ENCODE data around the gene SERPINA1. TPM values are rescaled to one million over a fixed set of nuclear protein-coding genes. Genes with fewer than 3 reads are reported as not detected.

SERPINA1 gene
- polyA plus RNA-seq, 2 of the 4 experiments (the other 2 are of a cell fraction), result 0.34 to 2.2 TPM

GRCh38 chr14:94398536-94398935 is 10.1 kb upstream of the SERPINA1 start:
- CTCF ChIA-PET, result interaction anchor here (1.5 kb wide), 1 partner anchor 88 kb away, joined by 7 read pairs; no protein-coding TSS in a partner anchor
- WGBS (ENCODE audit: missing lambda C conversion rate), result 59% methylated on average over 5 of the region's 5 CpGs

GRCh38 chr14:94398182-94398479 is 9.7 kb upstream of the SERPINA1 start:
- no peak for ATAC-seq
- DNase-seq (ENCODE audit: low read depth in 1 of 2, low spot score in 1 of 2), result no peak
- Histone ChIP-seq H3K4me2 (no peak overlapping the region), H3K27ac (no peak overlapping the region), H3K4me1 (no peaks in the 10 kb centered on the region), H3K4me3 (no peak overlapping the region), H3K9me3 (no peaks in the 10 kb centered on the region)
- FAIRE-seq, result no peak
- ChIA-PET POLR2A (no interaction called here), CTCF (interaction anchor here (0.6 to 1.5 kb wide), 2 partner anchors 88 to 488 kb away, joined by 3 to 7 read pairs; no protein-coding TSS in a partner anchor)
- 32% methylated on average over 4 of the region's 4 CpGs for WGBS (ENCODE audit: missing lambda C conversion rate)
- TF ChIP-seq NR3C1 (IDR thresholded peaks at IDR 0.05) (no peak), MAFK (IDR thresholded peaks at IDR 0.05; ENCODE audit: partially characterized antibody) (no peak), CHD2 (IDR thresholded peaks at IDR 0.05; ENCODE audit: low read length, partially characterized antibody) (no peak), HEYL (CRISPR knock-in tag; IDR thresholded peaks at IDR 0.05) (no peak), CHD4 (IDR thresholded peaks at IDR 0.05; ENCODE audit: borderline replicate concordance) (no peak), HOXB5 (CRISPR knock-in tag; IDR thresholded peaks at IDR 0.05) (no peak), GATA3 (IDR thresholded peaks at IDR 0.05; ENCODE audit: borderline replicate concordance) (no peak), PHF8 (IDR thresholded peaks at IDR 0.05; ENCODE audit: borderline replicate concordance, low read depth) (no peak), EP300 (IDR thresholded peaks at IDR 0.05) (no peak), MYC (IDR thresholded peaks at IDR 0.05; ENCODE audit: borderline replicate concordance, low read length) (no peak), JUN (IDR thresholded peaks at IDR 0.05) (no peak), POLR2AphosphoS2 (conservative IDR thresholded peaks at IDR 0.05; ENCODE audit: low read length) (no peak)

More at GRCh38 chr14:94398536-94398935, 10.1 kb upstream of the SERPINA1 start:
- POLR2A ChIA-PET, result no interaction called here
- Histone ChIP-seq H3K9me3 (no peaks in the 10 kb centered on the region), H3K4me2 (no peak overlapping the region), H3K27ac (no peak overlapping the region), H3K4me1 (no peaks in the 10 kb centered on the region), H3K4me3 (no peak overlapping the region)
- no peak for FAIRE-seq
- DNase-seq (ENCODE audit: low read depth in 1 of 2, low spot score in 1 of 2), result no peak
- TF ChIP-seq RCOR1 (IDR thresholded peaks at IDR 0.05; ENCODE audit: low read depth, low read length) (no peak), E2F6 (IDR thresholded peaks at IDR 0.05; ENCODE audit: borderline replicate concordance, low read depth) (no peak), JUN (IDR thresholded peaks at IDR 0.05) (no peak), CHD4 (IDR thresholded peaks at IDR 0.05; ENCODE audit: borderline replicate concordance) (no peak), RFX5 (IDR thresholded peaks at IDR 0.05) (no peak), ZC3H11A (IDR thresholded peaks at IDR 0.05) (no peak), ELK1 (IDR thresholded peaks at IDR 0.05; ENCODE audit: low read depth, low read length) (no peak), MAFK (IDR thresholded peaks at IDR 0.05; ENCODE audit: partially characterized antibody) (no peak), HMGXB4 (CRISPR knock-in tag; IDR thresholded peaks at IDR 0.05; ENCODE audit: borderline replicate concordance) (no peak), TFCP2L1 (CRISPR knock-in tag; IDR thresholded peaks at IDR 0.05) (no peak), CBX2 (IDR thresholded peaks at IDR 0.05; ENCODE audit: borderline replicate concordance, low read depth) (no peak), EHMT2 (IDR thresholded peaks at IDR 0.05; ENCODE audit: low read depth) (no peak), USF2 (IDR thresholded peaks at IDR 0.05) (no peak), HOXB13 (CRISPR knock-in tag; IDR thresholded peaks at IDR 0.05; ENCODE audit: low read depth) (no peak), HES2 (IDR thresholded peaks at IDR 0.05) (no peak), RARB (CRISPR knock-in tag; IDR thresholded peaks at IDR 0.05) (no peak)
- ATAC-seq, result no peak

All from A549 (cell line).